Brain microvascular endothelial cell (primary cell): Measurements from ENCODE around the gene ALOX15.

ENCODE experiments used
- DNase-seq: peaks from one replicate; pipeline ENCODE4 v3.0.0-alpha.2; 2020
- H3K27ac ChIP-seq: fragments of 250-450 bp; sonication (Bioruptor Pico); 2 replicates; pipeline ENCODE4 v1.5.1; 2020; ENCODE audit warnings: mild to moderate bottlenecking, moderate library complexity
- H3K27me3 ChIP-seq: fragments of 250-450 bp; sonication (Bioruptor Pico); replicated peaks from 2 replicates; pipeline ENCODE4 v1.5.1; 2020; ENCODE audit warnings: mild to moderate bottlenecking
- H3K36me3 ChIP-seq: fragments of 250-450 bp; sonication (Bioruptor Pico); replicated peaks from 2 replicates; pipeline ENCODE4 v1.5.1; 2020; ENCODE audit warnings: mild to moderate bottlenecking
- H3K4me3 ChIP-seq: 2 replicates; pipeline ENCODE4 v1.5.1; 2011; ENCODE audit warnings: low read depth, mild to moderate bottlenecking, control low read depth, low read length, moderate library complexity
- CTCF ChIP-seq: IDR thresholded peaks from 2 replicates; pipeline ENCODE4 v1.5.1; 2011; ENCODE audit warnings: low read depth, mild to moderate bottlenecking, moderate library complexity, low read length, control low read depth, inconsistent platforms; ENCODE audit errors: missing control alignments
- in situ Hi-C: cut with HindIII; loops from 2 replicates; pipeline ENCODE4 v1.10.0; 2017; ENCODE audit warnings: low sequenced_read_pairs, low pct_ligation_motif_present

ALOX15 gene

GRCh38 chr17:4586043-4586442, 55.4 kb downstream of the ALOX15 start:
- no peak for DNase-seq
- Histone ChIP-seq H3K27ac (no peak overlapping the region), H3K4me3 (no peak overlapping the region), H3K36me3 (no peaks in the 10 kb centered on the region), H3K27me3 (peaks cover 53% of the 10 kb centered on the region)
- in situ Hi-C loops, result no loop called here
- no peak for TF ChIP-seq CTCF

GRCh38 chr17:4585638-4585994, 55.9 kb downstream of the ALOX15 start:
- H3K36me3 ChIP-seq, result no peaks in the 10 kb centered on the region
- peaks cover 53% of the 10 kb centered on the region for H3K27me3 ChIP-seq
- no peak overlapping the region for H3K27ac ChIP-seq
- no peak for TF ChIP-seq CTCF
- H3K4me3 ChIP-seq, result no peak overlapping the region
- in situ Hi-C loops, result no loop called here
- DNase-seq, result no peak

DNA sequence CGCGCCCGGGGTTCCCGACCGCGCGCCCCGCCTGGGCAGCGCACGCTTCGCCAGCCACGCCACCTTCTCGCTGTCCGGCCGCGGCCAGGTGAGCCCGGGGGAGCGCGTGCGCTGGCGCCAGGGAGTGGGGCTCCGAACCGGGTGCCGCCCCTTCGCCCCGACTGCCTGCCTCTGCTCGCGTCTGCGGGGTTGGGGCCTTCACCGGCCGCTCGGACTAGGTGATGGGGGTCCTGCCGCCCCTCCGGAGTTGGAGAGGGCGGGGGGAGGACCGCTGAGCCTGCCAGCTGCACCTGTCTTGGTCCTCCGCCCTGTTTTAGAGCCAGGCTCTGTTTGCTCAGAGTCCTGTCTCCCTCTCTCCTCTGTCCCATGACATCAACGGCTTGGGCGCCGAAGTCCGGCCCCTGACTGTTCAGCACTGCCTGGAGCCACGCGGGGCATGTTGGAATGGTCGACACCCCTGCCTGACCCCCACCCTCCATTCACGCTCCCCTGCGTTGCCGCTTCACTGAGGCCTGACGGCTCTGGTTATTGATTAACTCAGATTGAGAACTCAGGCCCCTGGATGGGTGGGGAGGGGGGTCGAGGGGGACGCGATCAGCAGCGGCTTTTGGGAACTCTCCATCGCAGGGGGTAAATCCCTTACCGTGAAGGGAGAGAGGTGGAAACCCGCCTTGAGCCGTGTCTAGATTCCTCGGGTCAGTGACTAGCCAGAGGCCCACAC, 56.4 kb downstream of the ALOX15 start:
- no peak for TF ChIP-seq CTCF
- in situ Hi-C loops, result no loop called here
- peaks cover 50% of the 10 kb centered on the region for H3K27me3 ChIP-seq
- DNase-seq, result no peak
- H3K27ac ChIP-seq, result no peak overlapping the region
- no peak overlapping the region for H3K4me3 ChIP-seq
- no peaks in the 10 kb centered on the region for H3K36me3 ChIP-seq

DNA sequence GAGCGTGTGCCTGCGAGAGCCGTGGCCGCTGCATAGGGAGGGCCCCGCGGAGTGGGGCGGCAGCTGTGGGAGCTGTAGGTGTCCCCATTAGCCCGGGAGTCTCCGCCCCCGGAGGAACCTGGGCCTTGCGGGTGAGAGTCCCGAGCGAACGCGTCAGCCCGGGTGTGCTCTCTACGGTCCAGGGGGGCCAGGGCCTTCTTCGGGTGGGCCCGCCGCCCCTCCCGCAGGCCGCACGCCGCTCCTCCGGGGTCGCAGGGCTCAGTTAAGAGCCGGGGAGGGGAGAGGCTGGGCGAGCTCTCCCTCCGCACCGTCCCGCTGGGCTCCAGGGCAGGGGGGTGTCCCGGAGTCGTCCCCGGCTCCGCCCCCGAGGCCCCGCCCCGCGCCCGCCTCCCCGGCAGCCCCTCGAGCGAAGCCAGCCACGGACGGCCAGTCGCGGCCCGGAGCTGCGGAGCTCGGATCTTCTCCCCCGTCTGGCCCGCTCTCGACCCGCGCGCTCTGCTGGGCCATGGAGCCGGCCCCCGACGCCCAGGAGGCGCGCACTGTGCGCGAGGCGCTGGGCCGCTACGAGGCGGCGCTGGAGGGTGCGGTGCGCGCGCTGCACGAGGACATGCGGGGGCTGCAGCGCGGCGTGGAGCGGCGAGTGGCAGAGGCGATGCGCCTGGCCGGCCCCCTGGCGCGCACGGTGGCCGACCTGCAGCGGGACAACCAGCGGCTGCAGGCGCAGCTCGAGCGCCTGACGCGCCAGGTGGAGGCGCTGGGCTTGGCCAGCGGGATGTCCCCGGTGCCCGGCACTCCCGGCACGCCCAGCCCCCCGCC, 57.2 kb downstream of the ALOX15 start, which contains the start of gene SMTNL2:
Gene SMTNL2, plus strand, starts transcription at position 429 of the 816 bp plus-strand sequence. Its CDS starts 77 bp downstream, at position 506.
- in situ Hi-C loops, result no loop called here
- no peak within 1 kb of the TSS for H3K4me3 ChIP-seq
- H3K27ac ChIP-seq, result no peak within 1 kb of the TSS
- H3K36me3 ChIP-seq, result no peaks in the 10 kb centered on the region
- no peak for TF ChIP-seq CTCF
- H3K27me3 ChIP-seq, result peaks cover 50% of the 10 kb centered on the region
- DNase-seq, result no peak

DNA sequence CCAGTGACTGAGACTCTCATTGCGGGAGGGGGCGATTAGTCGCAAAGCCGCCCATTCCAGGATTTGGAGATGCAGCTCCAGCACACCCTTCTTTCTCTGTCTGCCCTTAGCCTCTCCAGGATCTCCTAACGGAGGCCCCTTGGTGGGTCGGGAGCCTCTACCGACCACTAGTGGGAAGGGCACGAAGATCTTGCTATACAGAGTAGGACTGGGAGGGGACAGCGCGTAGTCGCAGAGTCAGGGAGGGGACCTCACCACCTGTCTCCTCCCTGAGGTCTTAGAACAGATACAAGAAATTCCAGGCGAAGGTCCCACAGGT, 57.7 kb downstream of the ALOX15 start:
- no peak overlapping the region for H3K27ac ChIP-seq
- no peaks in the 10 kb centered on the region for H3K36me3 ChIP-seq
- H3K27me3 ChIP-seq, result peaks cover 50% of the 10 kb centered on the region
- no peak overlapping the region for H3K4me3 ChIP-seq
- in situ Hi-C loops, result no loop called here
- no peak for DNase-seq
- peak; percentile 56 for TF ChIP-seq CTCF
